ENCODE measurements around the gene LRTM2. TPM values are rescaled to one million over a fixed set of nuclear protein-coding genes. Genes with fewer than 3 reads are reported as not detected.
A peak's percentile ranks its signal among the peaks of the same experiment; 100 is the strongest.

LRTM2 gene
- total and polyA plus RNA-seq, 5 experiments from 2014 or later: 0.13 TPM; not detected in 4

- Mint-ChIP-seq H3K27me3 (peaks cover 11 to 41% (median 15%) of the 10 kb centered on the region in 5 donors), H3K4me1 (peaks cover 0 to 5% (median 0%) of the 10 kb centered on the region in 4 donors), H3K9me3 (peaks cover 0 to 15% (median 4%) of the 10 kb centered on the region in 9 donors), H3K4me3 (no peak overlapping the region), H3K36me3 (peaks cover 0 to 6% (median 3%) of the 10 kb centered on the region in 3 donors), H3K27ac (no peak overlapping the region)
- ATAC-seq: no peak
- DNase-seq: no peak
- POLR2A ChIA-PET: no interaction called here
Observed at GRCh38 chr12:1872001-1872400, 51.6 kb downstream of the LRTM2 start.

DNA sequence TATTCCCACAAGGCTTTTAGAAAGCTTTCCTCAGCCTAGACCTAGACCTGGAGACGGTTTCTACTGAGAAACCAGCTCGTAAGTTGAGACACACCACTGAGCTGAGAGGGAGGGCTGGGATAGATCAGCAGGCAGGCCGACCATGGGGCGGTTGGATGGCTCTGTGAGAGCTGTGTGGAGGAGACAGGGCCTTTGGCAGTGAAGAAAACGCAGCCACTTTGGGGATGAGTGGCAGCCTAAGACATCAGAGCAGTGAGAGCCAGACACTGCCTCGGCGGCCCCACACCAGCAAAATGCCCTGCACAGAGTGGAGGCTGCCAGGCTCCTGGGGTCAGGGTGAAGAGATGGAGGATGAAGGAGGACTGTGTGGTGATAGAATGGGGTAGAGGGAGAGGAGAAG lies 52.1 kb downstream of the LRTM2 start:
- Mint-ChIP-seq H3K36me3 (peaks cover 0 to 6% (median 3%) of the 10 kb centered on the region in 3 donors), H3K27me3 (peaks cover 9 to 37% (median 13%) of the 10 kb centered on the region in 5 donors), H3K4me1 (peaks cover 0 to 5% (median 0%) of the 10 kb centered on the region in 4 donors), H3K4me3 (no peak overlapping the region), H3K27ac (no peak overlapping the region), H3K9me3 (peaks cover 0 to 15% (median 4%) of the 10 kb centered on the region in 9 donors)
- POLR2A ChIA-PET: no interaction called here
- ATAC-seq: no peak
- no peak for DNase-seq

DNA sequence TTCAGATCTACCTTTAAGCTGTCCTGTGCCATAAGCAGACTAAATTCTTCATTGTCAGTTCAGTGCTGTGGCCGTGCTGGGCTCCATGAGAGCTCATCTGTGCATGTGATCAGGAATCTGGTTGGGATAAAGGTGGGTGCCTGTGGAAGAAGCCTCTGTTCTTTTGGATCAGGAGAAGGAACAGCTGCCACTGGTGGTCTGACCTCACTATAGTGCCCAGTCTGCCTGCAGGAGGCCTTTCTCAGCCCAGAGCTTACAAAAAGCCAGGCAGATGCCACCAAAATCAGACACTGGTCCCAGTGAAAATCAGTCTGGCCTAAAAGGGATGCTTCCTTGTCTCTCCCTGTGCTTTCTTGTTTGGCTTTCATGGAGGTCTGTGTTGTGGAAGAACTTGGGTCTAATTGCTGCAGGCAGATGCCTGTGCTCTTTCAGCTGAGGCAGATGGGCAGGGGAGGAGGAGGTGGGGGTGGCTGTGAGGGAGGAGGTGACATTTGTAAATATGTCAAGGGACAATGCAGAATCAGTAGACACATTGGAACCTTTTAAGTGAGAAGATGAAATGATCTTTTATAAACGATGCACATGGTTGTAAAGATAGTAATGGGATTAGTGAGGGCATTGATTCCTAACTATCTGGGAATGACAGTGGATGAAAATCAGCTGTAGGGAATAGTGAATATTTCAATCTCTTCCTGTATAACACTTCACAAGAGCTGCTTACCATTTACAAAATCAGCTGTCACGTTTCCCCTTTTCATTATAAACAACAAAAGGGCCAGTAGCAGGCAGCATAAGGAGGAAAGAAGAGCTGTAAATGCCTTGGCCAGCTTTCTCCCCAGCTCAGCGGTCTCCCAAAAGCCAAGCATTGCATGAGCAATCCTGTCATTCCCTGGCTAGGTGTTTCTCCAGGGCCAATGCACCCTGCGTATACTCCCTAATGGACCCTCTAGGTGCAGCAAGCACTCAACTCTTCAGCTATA lies 53.5 kb downstream of the LRTM2 start:
- H3K9me3 Mint-ChIP-seq: peaks cover 0 to 15% (median 0%) of the 10 kb centered on the region in 9 donors
- ATAC-seq (no peak), DNase-seq (no peak)

DNA sequence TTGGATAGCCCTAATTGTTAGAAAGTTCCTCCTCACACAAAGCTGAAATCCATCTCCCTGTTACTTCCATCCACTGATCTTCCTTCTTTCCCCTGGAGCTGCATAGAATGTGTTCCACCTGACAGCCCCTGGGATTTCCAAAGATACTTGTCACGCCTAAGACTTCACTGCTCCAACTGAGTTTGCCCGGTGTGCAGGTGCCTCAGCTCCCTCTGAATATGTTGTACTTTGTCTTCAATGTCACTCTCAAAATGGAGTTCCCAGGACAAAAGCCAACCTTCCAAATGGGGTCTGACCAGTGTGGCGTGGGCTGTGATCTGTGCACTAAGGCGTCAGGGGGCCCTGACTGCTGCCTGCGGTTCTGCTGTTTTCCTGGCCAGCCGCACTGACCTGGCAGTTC lies 55.2 kb downstream of the LRTM2 start:
- no peak overlapping the region for H3K27ac Mint-ChIP-seq
- DNase-seq (no peak), ATAC-seq (no peak)
- H3K27me3 Mint-ChIP-seq: peaks cover 0 to 11% (median 4%) of the 10 kb centered on the region in 5 donors
- peaks cover 0 to 5% (median 0%) of the 10 kb centered on the region in 4 donors for H3K4me1 Mint-ChIP-seq
- H3K4me3 Mint-ChIP-seq: no peak overlapping the region
- H3K9me3 Mint-ChIP-seq: peaks cover 0 to 10% (median 0%) of the 10 kb centered on the region in 9 donors
- H3K36me3 Mint-ChIP-seq: no peaks in the 10 kb centered on the region
- POLR2A ChIA-PET: interaction anchor here (0.6 kb wide), 1 partner anchor 1336 kb away, joined by 3 read pairs; no protein-coding TSS in a partner anchor

More for the DNA sequence above, 53.5 kb downstream of the LRTM2 start:
- H3K36me3 Mint-ChIP-seq: peaks cover 0 to 6% (median 3%) of the 10 kb centered on the region in 3 donors
- no peak overlapping the region for H3K4me3 Mint-ChIP-seq
- peaks cover 0 to 5% (median 0%) of the 10 kb centered on the region in 4 donors for H3K4me1 Mint-ChIP-seq
- H3K27ac Mint-ChIP-seq: peak overlapping the region in 2 of 10 donors; percentile 37 to 58
- peaks cover 5 to 24% (median 7%) of the 10 kb centered on the region in 5 donors for H3K27me3 Mint-ChIP-seq
- POLR2A ChIA-PET: no interaction called here

GRCh38 chr12:1876086-1876485 lies 55.7 kb downstream of the LRTM2 start:
- DNase-seq (no peak), ATAC-seq (no peak)
- Mint-ChIP-seq H3K9me3 (peaks cover 0 to 5% (median 0%) of the 10 kb centered on the region in 9 donors), H3K36me3 (no peaks in the 10 kb centered on the region), H3K4me3 (no peak overlapping the region), H3K4me1 (peaks cover 0 to 3% (median 0%) of the 10 kb centered on the region in 4 donors), H3K27ac (no peak overlapping the region), H3K27me3 (peaks cover 0 to 11% (median 4%) of the 10 kb centered on the region in 5 donors)
- POLR2A ChIA-PET: interaction anchor here (0.6 kb wide), 1 partner anchor 1337 kb away, joined by 3 read pairs; no protein-coding TSS in a partner anchor

DNA sequence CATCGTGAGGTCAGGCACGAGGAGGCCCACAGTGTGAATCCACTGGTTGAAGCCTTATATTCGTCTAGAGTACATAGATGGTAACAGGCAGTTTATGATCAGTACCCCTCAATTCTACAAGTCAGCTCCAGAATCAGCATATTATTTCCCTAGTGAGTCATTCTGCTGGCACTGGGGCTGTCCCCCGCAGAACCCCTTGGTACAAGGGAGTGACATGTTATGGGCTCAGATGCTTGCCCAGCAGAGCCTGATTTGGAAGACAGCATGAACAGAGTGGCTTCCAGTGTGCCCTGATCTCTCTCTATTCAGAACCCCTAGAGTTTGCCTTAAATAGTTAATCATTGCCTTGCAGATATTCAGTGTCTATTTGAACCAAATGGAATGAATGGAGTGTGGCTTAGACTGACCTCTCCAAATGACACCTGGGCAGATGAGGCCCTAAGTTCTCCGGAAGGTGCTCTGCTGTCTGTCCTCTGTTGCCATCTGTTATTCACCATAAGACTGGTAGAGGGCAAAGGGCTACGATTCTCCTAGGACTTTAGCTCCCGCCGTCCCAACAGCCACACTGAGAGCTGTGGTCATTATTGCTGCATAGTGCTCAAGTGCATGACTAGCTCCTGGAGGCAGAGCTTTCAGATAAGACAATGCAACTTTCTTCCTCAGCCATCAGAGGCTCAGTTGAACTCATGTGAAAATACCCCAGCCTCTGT lies 57.0 kb downstream of the LRTM2 start:
- H3K36me3 Mint-ChIP-seq: no peaks in the 10 kb centered on the region

GRCh38 chr12:1878214-1878613 lies 57.8 kb downstream of the LRTM2 start:
- ATAC-seq (no peak), DNase-seq (peak in 1 of 10 donors; percentile 11)
- no peaks in the 10 kb centered on the region for H3K36me3 Mint-ChIP-seq
- no peaks in the 10 kb centered on the region for H3K4me1 Mint-ChIP-seq
- H3K4me3 Mint-ChIP-seq: no peak overlapping the region
- H3K27ac Mint-ChIP-seq: no peak overlapping the region
- H3K9me3 Mint-ChIP-seq: no peaks in the 10 kb centered on the region
- peaks cover 0 to 12% (median 4%) of the 10 kb centered on the region in 5 donors for H3K27me3 Mint-ChIP-seq
- POLR2A ChIA-PET: no interaction called here

More for the DNA sequence above, 57.0 kb downstream of the LRTM2 start:
- Mint-ChIP-seq H3K4me1 (no peaks in the 10 kb centered on the region), H3K4me3 (no peak overlapping the region), H3K27ac (no peak overlapping the region), H3K27me3 (peaks cover 0 to 11% (median 4%) of the 10 kb centered on the region in 5 donors), H3K9me3 (no peaks in the 10 kb centered on the region)
- DNase-seq: no peak
- ATAC-seq: no peak
- POLR2A ChIA-PET: no interaction called here

- H3K27me3 Mint-ChIP-seq: peaks cover 0 to 16% (median 5%) of the 10 kb centered on the region in 5 donors
- H3K4me3 Mint-ChIP-seq: no peak overlapping the region
- no peaks in the 10 kb centered on the region for H3K36me3 Mint-ChIP-seq
- H3K27ac Mint-ChIP-seq: no peak overlapping the region
- DNase-seq (no peak), ATAC-seq (no peak)
- POLR2A ChIA-PET: no interaction called here
- H3K4me1 Mint-ChIP-seq: no peaks in the 10 kb centered on the region
- H3K9me3 Mint-ChIP-seq: no peaks in the 10 kb centered on the region
Observed at GRCh38 chr12:1878695-1879094, 58.3 kb downstream of the LRTM2 start.

DNA sequence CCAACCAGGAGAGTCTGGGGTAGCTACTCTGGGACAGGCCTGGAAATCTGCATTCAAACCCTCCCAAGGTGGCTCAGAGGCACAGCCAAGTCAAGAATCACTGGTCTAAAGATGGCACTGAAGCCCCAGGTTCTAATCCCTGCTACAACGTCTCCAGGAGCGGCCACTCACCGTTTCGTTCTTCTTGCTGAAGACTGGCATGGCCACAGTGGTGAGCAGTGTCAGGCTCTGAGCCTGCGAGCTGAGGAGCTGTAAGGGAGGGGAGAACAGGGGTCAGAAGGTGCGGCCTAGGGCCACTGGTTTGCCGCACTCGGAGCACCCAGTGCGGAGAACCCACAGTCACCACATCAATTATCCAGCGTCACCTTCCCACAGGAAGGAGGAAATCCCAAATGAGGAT lies 59.3 kb downstream of the LRTM2 start:
- no peak for ATAC-seq
- no peak overlapping the region for H3K4me3 Mint-ChIP-seq
- no peaks in the 10 kb centered on the region for H3K9me3 Mint-ChIP-seq
- H3K27ac Mint-ChIP-seq: no peak overlapping the region
- no peaks in the 10 kb centered on the region for H3K4me1 Mint-ChIP-seq
- H3K27me3 Mint-ChIP-seq: peaks cover 0 to 17% (median 5%) of the 10 kb centered on the region in 5 donors
- DNase-seq: no peak
- no peaks in the 10 kb centered on the region for H3K36me3 Mint-ChIP-seq
- POLR2A ChIA-PET: no interaction called here

GRCh38 chr12:1880153-1880845 lies 59.9 kb downstream of the LRTM2 start:
- Mint-ChIP-seq H3K27me3 (peaks cover 0 to 17% (median 5%) of the 10 kb centered on the region in 5 donors), H3K36me3 (no peaks in the 10 kb centered on the region), H3K9me3 (no peaks in the 10 kb centered on the region), H3K4me3 (no peak overlapping the region), H3K4me1 (no peaks in the 10 kb centered on the region), H3K27ac (no peak overlapping the region)
- peak in 1 of 10 donors; percentile 11 for DNase-seq
- no peak for ATAC-seq
- POLR2A ChIA-PET: no interaction called here

GRCh38 chr12:1880876-1881275 lies 60.5 kb downstream of the LRTM2 start:
- H3K36me3 Mint-ChIP-seq: no peaks in the 10 kb centered on the region
- no peak overlapping the region for H3K27ac Mint-ChIP-seq
- no peaks in the 10 kb centered on the region for H3K4me1 Mint-ChIP-seq
- DNase-seq (peak in 1 of 10 donors; percentile 15), ATAC-seq (no peak)
- peaks cover under 1 to 17% (median 5%) of the 10 kb centered on the region in 5 donors for H3K27me3 Mint-ChIP-seq
- POLR2A ChIA-PET: no interaction called here
- no peak overlapping the region for H3K4me3 Mint-ChIP-seq
- H3K9me3 Mint-ChIP-seq: no peaks in the 10 kb centered on the region

DNA sequence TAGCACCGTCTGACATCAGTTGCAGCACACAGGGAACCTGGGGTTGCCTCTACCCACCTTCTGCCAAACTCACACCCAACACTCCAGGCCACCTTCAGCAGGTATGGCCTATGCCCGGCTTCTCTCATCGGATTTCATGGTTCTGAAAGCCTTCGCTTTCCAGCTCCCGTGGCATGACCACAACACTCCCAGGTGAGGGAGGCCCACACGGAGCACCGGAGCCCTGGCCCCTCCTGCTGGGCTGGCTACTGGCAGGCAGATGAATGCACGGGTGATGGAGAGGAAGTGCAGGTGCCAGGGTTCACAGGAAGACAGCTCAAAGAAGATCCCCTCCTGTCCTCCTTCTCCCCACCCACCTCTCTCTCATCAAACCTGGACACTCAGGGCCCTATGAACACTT lies 60.9 kb downstream of the LRTM2 start:
- POLR2A ChIA-PET: no interaction called here

More for the DNA sequence above, 60.9 kb downstream of the LRTM2 start:
- H3K27ac Mint-ChIP-seq: no peak overlapping the region
- no peaks in the 10 kb centered on the region for H3K9me3 Mint-ChIP-seq
- H3K27me3 Mint-ChIP-seq: peaks cover 3 to 17% (median 5%) of the 10 kb centered on the region in 5 donors
- H3K4me1 Mint-ChIP-seq: no peaks in the 10 kb centered on the region
- DNase-seq (no peak), ATAC-seq (no peak)
- H3K36me3 Mint-ChIP-seq: no peaks in the 10 kb centered on the region
- H3K4me3 Mint-ChIP-seq: no peak overlapping the region

Data from naive thymus-derived CD8-positive, alpha-beta T cell (primary cell).